RWPE1 (cell line): ENCODE results near the gene PARP4.

Experiments
- CTCF ChIA-PET: fragments of 350-600 bp; sonication (Branson Sonifier 250); formaldehyde crosslinking; extraction: SDS; loops from one replicate; lab custom pipeline; 2021; lab: Yijun Ruan, JAX
- POLR2A ChIA-PET: fragments of 400-600 bp; formaldehyde crosslinking; extraction: SDS; loops from one replicate; lab custom pipeline; 2020; ENCODE audit warnings: antibody characterized with exemption; ENCODE audit not compliant: low non-redundant PET; lab: Yijun Ruan, JAX
- DNase-seq: peaks from one replicate; pipeline ENCODE4 v3.0.0; 2012; ENCODE audit warnings: low spot score
- H3K27ac ChIP-seq: fragments of 450-650 bp; 2 replicates; pipeline ENCODE4 v1.5.1; 2017
- TF ChIP-seq, protein P1 (sequence below): fragments of 450-650 bp; conservative IDR thresholded peaks from 2 replicates; pipeline ENCODE4 v1.5.1; 2017; ENCODE audit warnings: low read depth, mild to moderate bottlenecking

PARP4 gene

DNA sequence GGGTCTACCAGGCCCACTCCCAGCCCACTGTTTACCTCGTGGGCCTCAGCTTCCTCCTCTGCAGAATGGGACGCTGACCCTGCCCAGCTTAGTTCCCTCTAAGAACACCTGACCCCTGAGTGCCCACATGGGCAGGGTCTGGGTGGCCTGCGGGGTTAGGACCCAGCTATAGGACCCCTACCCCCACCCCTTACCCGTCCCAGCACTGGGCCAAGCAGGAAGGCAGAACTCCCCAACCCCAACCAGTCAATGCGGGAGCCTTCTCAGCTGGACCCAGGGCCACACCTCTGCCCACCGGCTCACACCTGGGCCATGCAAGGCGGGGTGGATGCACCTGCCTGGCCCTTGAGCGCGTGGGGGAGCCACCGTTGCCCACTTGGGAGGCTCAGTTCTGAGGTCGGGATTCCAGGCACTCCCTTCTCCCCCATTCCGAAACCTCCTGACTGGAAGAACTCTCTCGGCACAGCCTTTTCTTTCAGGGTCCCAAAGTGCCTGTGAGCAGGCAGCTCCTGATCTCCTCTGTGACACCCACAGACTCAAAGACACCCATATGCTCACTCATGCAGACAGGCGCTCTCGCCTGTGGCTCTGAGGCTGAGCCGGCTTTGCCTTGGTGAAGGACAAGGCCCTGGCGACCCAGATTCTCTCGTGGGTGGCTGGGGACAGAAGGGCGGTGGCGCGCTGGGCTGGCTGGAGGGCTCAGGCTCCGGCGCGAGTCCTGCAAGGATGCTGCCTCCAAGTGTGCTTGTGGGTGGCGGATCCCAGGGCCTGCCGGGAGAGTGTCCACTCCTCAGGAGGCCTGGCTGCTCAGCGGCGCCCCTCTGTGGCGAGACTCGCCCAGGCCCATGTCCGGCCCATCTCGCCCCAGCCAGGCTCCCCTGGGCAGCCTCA, 27.9 kb upstream of the PARP4 start:
- DNase-seq = no peak
- H3K27ac ChIP-seq = no peak overlapping the region
- TF ChIP-seq, protein P1, sequence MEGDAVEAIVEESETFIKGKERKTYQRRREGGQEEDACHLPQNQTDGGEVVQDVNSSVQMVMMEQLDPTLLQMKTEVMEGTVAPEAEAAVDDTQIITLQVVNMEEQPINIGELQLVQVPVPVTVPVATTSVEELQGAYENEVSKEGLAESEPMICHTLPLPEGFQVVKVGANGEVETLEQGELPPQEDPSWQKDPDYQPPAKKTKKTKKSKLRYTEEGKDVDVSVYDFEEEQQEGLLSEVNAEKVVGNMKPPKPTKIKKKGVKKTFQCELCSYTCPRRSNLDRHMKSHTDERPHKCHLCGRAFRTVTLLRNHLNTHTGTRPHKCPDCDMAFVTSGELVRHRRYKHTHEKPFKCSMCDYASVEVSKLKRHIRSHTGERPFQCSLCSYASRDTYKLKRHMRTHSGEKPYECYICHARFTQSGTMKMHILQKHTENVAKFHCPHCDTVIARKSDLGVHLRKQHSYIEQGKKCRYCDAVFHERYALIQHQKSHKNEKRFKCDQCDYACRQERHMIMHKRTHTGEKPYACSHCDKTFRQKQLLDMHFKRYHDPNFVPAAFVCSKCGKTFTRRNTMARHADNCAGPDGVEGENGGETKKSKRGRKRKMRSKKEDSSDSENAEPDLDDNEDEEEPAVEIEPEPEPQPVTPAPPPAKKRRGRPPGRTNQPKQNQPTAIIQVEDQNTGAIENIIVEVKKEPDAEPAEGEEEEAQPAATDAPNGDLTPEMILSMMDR = no peak
- POLR2A ChIA-PET = no interaction called here
- CTCF ChIA-PET = no interaction called here

DNA sequence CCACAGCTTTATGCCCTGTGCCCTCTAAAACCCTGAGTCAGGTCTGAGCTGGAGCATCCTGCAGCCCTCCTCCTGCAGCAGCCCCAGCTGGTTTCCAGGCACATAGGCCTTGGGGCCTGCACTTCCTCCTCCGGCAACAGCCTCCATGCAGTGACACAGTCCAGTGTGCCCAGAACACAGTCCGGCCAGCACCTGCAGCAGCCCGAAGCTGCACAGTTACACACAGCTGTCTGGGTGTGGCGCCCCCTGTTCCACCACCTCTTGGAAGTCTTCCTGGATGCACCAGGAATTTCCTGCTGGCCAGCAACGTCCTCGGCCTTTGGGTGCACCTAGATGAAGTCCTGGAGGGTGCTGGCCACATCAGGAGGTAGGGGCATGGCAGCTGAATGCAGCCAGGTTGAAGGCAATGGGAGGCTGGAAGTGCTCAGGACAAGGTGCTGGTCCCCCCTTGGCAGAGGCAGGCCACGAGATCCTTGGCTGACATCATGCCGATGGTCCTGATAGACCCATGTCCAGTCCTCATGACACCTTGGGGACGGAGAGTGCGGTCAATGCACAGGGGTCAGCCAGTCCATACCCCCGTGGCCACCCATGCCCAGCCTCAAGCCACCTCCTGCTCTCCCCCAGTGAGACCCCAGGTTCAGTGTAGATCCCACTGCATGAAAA, 27.1 kb upstream of the PARP4 start:
- TF ChIP-seq, protein P1 = no peak
- DNase-seq = no peak
- CTCF ChIA-PET = interaction anchor here (0.6 kb wide), 1 partner anchor 1723 kb away, joined by 4 read pairs; no protein-coding TSS in a partner anchor
- POLR2A ChIA-PET = no interaction called here
- H3K27ac ChIP-seq = no peak overlapping the region

DNA sequence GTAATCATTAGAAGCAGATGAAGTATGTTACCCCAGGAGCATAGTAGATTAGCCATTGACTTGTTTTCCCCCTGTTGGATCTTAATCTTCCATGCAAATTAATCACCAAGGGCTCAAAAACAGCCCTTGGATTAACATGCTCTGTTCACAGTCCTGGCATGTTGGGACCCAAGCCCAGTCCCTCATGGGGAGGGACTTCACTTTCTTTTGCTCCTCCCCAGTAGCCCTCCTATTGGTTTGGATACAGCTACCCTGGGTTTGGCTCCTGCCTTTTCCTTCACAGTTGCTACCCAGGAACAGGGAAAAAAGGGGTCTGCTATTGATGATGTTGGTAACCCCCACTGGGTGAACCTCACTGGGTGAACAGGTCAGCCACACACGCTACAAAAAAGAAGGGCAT, 16.9 kb upstream of the PARP4 start:
- no peak for DNase-seq
- no peak overlapping the region for H3K27ac ChIP-seq
- POLR2A ChIA-PET = no interaction called here
- CTCF ChIA-PET = no interaction called here
- TF ChIP-seq, protein P1 = no peak

DNA sequence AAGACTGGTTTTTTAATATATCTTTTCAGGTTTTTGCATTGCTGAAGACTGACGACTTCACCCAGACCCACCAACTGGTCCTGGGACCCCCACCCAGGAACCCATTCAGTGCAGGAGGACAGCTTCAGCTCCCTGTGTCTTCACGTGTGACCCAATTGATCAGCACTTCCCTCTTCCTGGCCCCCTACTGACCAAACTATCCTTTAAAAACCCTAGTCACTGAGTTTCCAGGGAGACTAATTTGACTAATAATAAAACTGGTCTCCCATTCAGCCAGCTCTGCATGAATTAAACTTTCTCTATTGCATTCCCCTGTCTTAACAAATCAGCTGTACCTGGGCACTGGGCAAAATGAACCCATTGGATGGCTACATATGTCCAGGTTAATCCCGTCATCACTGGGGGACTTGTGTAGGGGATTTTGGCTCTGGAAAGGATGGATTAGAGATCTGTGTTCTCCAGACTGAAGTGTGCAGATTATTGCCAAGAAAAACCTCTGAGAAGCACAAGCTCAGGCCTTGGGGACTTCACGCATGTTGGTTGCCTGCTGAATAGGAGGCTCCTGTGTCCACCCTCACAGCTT, 16.3 kb upstream of the PARP4 start:
- POLR2A ChIA-PET = no interaction called here
- H3K27ac ChIP-seq = no peak overlapping the region
- TF ChIP-seq, protein P1 = no peak
- CTCF ChIA-PET = no interaction called here
- no peak for DNase-seq

DNA sequence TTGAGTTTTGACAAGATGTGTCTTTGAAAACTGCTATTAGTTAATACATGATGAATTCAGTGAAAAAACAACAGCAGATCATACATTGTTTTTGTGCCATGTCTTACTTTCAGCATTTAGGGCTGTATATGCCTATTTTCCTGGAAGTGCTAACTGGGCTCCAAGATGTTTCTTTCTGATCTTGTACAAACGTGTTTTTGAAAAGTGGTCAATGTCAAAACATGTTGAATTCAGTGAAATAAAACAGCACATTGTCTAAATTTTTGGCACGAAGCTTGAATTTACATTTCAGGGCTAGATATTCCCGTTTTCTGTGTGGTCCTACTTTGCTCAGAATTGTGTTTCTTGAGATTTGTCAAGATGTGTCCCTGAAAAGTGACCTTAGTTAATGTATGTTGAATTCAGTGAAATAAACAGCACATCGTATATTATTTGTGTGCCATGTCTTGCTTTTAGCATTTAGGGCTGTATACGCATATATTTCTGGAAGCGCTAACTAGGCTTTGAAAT, 14.7 kb upstream of the PARP4 start:
- H3K27ac ChIP-seq = no peak overlapping the region
- no peak for DNase-seq
- ChIA-PET CTCF (interaction anchor here (0.6 kb wide), 1 partner anchor 1126 kb away, joined by 3 read pairs; no protein-coding TSS in a partner anchor), POLR2A (no interaction called here)
- TF ChIP-seq, protein P1 = no peak

DNA sequence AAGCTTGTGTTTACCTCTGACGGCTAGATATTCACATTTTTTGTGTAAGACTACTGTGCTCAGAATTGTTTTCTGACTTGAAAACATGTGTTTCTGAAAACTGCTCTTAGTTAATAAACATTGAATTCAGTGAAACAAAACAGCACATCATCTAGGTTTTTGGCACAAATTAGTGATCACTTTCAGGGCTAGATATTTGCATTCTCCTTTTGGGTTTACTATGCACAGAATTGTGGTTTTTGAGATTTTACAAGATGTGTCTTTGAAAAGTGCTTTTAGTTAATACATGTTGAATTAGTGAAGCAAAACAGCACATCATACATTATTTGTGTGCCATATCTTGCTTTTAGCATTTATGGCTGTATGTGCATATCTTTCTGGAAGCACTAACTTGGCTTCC, 8.2 kb upstream of the PARP4 start:
- no peak overlapping the region for H3K27ac ChIP-seq
- CTCF ChIA-PET = no interaction called here
- TF ChIP-seq, protein P1 = no peak
- DNase-seq = no peak
- POLR2A ChIA-PET = no interaction called here
